Measurements from ENCODE around the gene SDK1.

Gene SDK1

DNA sequence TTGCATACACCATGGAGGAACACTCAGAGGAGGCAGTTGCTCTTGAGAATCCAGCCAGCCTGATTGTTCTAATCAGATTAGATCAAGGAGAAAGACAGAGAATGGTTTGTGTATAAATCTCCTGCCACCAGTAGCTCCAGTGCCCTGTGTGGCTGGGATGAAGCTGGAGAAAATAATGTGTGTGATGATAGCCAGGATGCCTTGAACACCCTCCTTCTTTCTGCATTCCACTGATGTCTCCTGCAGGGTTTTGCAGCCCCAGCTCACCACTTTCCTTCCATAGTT, 766.4 kb downstream of the SDK1 start:
- DNase-seq, result no peak

- DNase-seq, result no peak
These were observed 766.8 kb downstream of the SDK1 start for GRCh38 chr7:4067874-4068273.

- DNase-seq, result no peak
These were observed 767.2 kb downstream of the SDK1 start for GRCh38 chr7:4068286-4068685.

- DNase-seq, result no peak
These were observed 768.4 kb downstream of the SDK1 start for GRCh38 chr7:4069268-4070095.

DNA sequence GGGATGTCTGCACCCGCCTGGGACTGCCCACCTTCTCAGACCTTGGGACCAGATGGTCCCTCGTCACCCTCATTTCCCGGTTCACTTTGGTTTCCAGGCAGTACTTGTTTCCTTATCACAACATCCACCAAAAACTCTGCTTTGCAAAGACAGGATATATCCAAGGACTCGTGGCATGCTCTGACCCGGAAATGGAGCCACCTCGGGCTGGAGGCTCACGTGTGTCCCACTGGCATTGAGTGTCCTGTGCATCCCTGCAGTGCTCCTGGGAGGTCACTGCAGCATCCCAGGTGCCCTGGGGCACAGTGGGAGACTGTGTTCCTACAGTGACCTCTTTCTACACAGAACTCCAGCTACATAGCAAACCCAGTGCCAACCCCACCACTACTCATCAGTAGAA, 769.2 kb downstream of the SDK1 start:
- DNase-seq, result no peak

DNA sequence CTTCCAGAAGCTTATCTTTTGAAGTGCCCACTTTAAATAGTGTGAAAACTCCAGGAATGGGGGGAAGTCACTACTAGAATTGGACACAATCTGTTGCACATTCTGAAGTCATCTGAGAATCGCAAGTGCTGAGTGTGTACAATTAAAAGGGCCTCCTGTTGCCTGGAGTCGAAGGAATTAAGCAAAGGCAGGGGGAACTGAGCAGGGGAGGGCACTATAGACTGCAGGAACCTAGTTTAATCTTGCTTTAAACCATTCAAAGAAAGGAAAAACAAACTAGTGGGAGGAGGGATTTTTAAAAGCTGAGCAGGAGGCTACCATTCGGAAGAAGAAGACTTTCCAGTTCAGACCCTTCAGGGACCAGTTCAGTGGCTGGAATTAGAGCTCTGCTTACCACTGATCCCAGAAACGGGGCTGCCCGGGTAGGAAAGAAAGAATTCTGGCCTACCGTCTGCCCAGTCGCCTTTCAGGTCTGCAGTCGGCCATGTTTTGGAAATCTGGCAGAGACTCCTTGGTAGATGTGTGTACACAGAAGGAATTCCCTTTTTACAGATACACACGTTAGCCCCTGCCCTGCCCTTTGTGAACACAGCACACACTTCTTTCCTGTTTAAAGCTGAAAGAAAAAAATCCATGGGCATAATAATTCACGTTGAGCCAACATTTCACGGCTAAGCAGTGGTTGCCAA, 770.5 kb downstream of the SDK1 start:
- DNase-seq, result no peak

GRCh38 chr7:4072161-4072925, 771.3 kb downstream of the SDK1 start:
- DNase-seq, result no peak

DNA sequence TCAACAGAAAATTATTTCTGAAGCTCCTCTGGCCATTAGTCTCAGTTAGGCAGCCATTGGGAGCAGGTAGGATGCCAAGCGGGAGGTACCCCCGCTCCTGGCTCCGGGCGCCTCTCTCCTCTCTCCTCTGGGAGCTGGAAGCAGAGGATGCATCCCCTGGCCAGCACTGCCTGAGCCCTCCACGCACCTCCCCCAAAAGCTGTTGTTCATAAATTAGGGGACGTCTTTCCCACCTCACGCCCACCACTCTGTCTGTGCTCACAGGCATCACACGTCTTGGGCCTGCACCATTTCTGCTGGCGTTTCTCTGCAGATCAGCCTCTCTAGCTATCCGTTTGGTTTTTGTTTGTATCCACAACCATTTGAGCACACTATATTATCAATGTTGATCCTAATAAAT, 772.0 kb downstream of the SDK1 start:
- no peak for DNase-seq

DNA sequence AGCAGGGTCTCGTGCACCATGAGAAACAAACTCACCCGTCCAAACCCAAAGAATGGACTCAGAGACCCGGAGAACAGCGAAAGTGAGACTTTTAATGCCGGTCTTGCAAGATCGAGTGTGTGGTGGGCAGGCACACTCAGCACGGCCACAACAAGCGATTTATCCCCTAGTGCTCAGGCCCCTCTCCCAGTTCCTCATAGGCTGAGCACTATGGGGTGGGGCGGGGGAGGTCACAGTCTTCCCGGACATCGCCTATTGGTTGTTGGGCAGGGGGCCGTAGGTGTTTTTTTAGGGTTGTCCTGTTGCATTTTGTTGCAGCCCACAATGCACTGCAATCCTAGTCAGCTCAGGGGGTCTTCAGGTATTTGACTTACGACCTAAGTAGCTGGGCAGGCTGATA, 772.7 kb downstream of the SDK1 start:
- no peak for DNase-seq

- DNase-seq, result no peak
These were observed 773.4 kb downstream of the SDK1 start for GRCh38 chr7:4074407-4074806.

- no peak for DNase-seq
These were observed 773.9 kb downstream of the SDK1 start for GRCh38 chr7:4074994-4075393.

DNA sequence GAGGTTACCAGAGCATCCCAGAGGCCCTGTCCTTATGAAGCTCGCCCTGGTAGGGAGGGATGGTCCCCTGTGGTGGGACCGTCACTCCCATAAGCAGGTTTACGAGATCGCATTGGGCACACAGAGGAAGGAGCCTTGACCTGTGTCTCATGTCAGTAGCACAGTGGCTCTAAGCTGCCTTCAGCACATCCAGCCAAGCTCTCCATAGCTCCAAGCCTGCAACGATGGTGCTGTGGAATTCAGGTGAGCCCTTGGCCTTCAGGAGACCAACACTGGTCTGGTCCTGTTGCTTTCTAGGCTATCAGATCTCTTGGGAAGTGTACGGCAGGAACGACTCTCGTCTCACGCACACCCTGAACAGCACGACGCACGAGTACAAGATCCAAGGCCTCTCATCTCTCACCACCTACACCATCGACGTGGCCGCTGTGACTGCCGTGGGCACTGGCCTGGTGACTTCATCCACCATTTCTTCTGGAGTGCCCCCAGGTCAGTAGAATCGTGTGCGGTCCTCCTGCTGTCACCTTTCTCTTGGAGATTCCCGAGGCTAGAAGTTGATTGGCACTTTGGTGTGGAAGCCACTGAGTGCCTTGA, 775.7 kb downstream of the SDK1 start:
- DNase-seq, result no peak

GRCh38 chr7:4077980-4078379, 776.9 kb downstream of the SDK1 start:
- no peak for DNase-seq

DNA sequence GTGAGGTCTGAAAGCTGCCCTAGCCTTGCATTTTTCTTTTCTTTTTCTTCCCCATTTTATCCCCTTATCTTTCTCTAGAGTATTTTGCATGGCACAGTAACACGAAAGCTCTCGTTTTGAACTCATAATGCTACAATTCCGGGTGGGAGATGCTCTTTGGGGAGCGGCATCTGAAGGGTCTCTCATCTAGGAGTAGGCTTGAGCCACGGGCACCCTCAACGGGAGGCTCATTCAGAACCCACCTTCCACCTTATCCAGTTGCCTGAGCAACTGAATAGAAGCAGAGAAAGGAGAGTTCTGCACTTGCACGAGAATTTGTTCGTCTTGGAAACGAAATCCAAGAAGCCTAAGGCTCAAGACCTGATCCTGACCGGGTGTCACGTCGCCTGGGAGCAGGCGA, 777.5 kb downstream of the SDK1 start:
- DNase-seq, result no peak

DNA sequence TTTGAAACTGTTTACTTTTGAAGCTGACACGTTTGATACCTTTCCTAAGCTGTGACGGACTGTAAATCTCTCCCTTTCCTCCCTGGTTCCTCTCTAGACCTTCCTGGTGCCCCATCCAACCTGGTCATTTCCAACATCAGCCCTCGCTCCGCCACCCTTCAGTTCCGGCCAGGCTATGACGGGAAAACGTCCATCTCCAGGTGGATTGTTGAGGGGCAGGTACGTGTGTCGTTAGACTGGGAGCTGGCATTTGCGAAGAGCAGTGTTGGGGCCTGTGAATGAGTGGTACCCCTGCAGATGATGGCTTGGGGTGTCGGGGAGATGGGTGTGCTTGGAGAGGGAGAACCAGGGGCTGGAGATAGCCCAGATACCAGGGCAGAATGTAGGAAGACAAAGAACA, 778.3 kb downstream of the SDK1 start:
- DNase-seq, result no peak

DNA sequence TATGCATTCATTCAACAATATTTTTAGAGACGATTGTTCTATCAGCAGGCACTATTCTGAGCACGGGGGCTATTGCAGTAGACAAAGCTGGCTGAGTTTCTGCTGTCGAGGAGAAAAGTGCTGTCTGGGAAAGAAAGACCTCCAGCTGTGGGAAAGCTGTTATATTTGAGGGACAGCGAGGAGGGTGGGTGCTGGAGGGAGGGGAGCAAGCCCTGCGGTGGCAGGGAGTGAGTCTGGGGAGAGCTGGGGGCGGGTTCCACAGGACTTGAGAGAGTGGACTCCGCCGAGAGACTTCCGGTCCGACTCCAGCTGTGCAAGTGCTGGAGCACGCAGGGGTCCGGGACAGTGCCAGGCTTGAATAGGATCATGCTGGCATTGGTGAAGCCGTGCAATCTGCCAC, 778.9 kb downstream of the SDK1 start:
- no peak for DNase-seq

GRCh38 chr7:4080954-4081353, 779.9 kb downstream of the SDK1 start:
- DNase-seq, result no peak

GRCh38 chr7:4083513-4083912, 782.5 kb downstream of the SDK1 start:
- DNase-seq, result no peak

GRCh38 chr7:4084271-4084670, 783.2 kb downstream of the SDK1 start:
- DNase-seq, result no peak

DNA sequence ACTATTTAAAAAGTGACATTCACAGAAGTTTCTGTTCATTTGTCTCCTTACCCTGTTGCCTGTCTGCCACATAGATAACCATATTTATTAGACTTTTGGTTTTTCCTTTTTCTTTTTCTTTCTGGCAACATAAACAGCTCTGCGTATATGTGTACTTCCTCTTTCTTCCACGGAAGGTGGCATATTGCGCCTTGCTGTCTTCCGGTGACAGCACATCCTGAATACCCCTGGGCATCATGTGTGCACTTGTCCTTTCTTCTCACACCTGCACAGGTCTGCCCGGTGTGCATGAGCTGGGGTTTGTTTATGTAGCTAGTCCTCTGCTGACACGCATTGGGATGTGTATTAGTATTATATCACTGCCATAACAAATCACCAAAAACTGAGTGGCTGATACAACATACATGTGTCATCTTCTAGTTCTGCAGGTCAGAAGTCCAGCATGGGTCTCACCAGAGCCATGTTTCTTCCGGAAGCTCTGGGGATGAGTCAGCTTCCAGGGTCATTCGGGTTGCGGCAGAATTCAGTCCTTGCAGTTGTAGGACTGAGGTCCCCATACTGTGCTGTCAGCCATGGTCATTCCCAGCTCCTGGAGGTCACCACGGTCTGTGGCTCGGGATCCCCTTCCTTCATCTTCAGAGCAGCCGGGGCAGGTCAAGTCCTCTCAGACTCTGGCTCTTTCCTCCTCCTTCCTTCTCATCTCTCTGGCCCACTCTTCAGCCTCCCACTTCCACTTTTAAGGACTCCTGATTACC, 785.1 kb downstream of the SDK1 start:
- no peak for DNase-seq

DNA sequence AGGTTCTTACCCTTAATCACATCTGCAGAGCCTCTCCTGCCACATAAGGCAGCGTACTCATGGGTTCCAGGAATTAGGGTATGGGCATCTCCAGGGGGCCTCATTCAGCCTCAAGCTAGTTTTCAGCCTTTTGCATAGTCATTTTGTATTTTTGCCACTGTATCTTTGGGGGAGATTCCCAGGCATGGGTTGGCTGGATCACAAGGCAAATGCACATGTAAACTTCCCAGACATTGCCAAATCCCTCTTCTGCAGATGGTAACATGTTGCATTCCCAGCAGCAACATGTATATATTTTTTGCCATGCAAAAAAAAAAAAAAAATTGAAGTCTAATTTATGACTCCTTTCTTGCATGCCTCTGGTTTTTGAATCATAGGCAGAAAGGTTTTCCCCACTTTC, 785.7 kb downstream of the SDK1 start:
- no peak for DNase-seq

GRCh38 chr7:4091767-4092166, 790.7 kb downstream of the SDK1 start:
- DNase-seq, result no peak

- no peak for DNase-seq
These were observed 792.0 kb downstream of the SDK1 start for GRCh38 chr7:4093035-4093434.

All from NCI-H2227 treated with DMSO at 0.1 percent for 48 hours (cell line).